ENCODE measurements around the gene THAP2.

Gene THAP2

GRCh38 chr12:71663561-71664410 is at the start of gene THAP2, which contains the start of gene ZFC3H1:
TSS of gene THAP2 (plus strand) at chr12:71664301. CDS start at chr12:71664510, 209 bp downstream.
TSS of gene ZFC3H1 (minus strand) at chr12:71663848. CDS start at chr12:71663610, 238 bp downstream.
- peak; percentile 90 for DNase-seq

GRCh38 chr12:71621938-71622337 is 42.2 kb upstream of the THAP2 start:
- DNase-seq = no peak

- no peak for DNase-seq
Measured at GRCh38 chr12:71625476-71625875, 38.6 kb upstream of the THAP2 start.

GRCh38 chr12:71626098-71626497 is 38.0 kb upstream of the THAP2 start:
- no peak for DNase-seq

- DNase-seq = no peak
Measured at GRCh38 chr12:71626768-71627167, 37.3 kb upstream of the THAP2 start.

GRCh38 chr12:71627438-71628002 is 36.6 kb upstream of the THAP2 start:
- no peak for DNase-seq

GRCh38 chr12:71636704-71637115 is 27.4 kb upstream of the THAP2 start:
- DNase-seq = no peak

GRCh38 chr12:71638499-71638898 is 25.6 kb upstream of the THAP2 start:
- no peak for DNase-seq

- DNase-seq = no peak
Measured at GRCh38 chr12:71639341-71639760, 24.8 kb upstream of the THAP2 start.

- no peak for DNase-seq
Measured at GRCh38 chr12:71640316-71640715, 23.8 kb upstream of the THAP2 start.

- DNase-seq = no peak
Measured at GRCh38 chr12:71641390-71641789, 22.7 kb upstream of the THAP2 start.

- no peak for DNase-seq
Measured at GRCh38 chr12:71642264-71642663, 21.8 kb upstream of the THAP2 start.

GRCh38 chr12:71645268-71645667 is 18.8 kb upstream of the THAP2 start:
- DNase-seq = no peak

GRCh38 chr12:71646512-71646911 is 17.6 kb upstream of the THAP2 start:
- DNase-seq = no peak

GRCh38 chr12:71648537-71648936 is 15.6 kb upstream of the THAP2 start:
- no peak for DNase-seq

GRCh38 chr12:71649401-71649800 is 14.7 kb upstream of the THAP2 start:
- DNase-seq = no peak

GRCh38 chr12:71652656-71653055 is 11.4 kb upstream of the THAP2 start:
- no peak for DNase-seq

- no peak for DNase-seq
Measured at GRCh38 chr12:71653137-71653536, 11.0 kb upstream of the THAP2 start.

GRCh38 chr12:71654200-71654599 is 9.9 kb upstream of the THAP2 start:
- DNase-seq = no peak

GRCh38 chr12:71655495-71655894 is 8.6 kb upstream of the THAP2 start:
- DNase-seq = no peak

- no peak for DNase-seq
Measured at GRCh38 chr12:71655907-71656306, 8.2 kb upstream of the THAP2 start.

- DNase-seq = no peak
Measured at GRCh38 chr12:71656740-71657139, 7.4 kb upstream of the THAP2 start.

GRCh38 chr12:71661977-71662530 is 2.0 kb upstream of the THAP2 start:
- DNase-seq = no peak

All from activated CD4-positive, alpha-beta T cell treated with anti-CD3 and anti-CD28 coated beads for 48 hours (primary cell).